BLaER1 (cell line): ENCODE results near the gene TRIM65.

Source experiments
- H3K27ac ChIP-seq: shearing (Covaris generic); formaldehyde crosslinking; 2 replicates; pipeline ENCODE4 v1.8.1; 2022
- H3K27me3 ChIP-seq: shearing (Covaris generic); formaldehyde crosslinking; 2 replicates; pipeline ENCODE4 v1.8.1; 2022
- H3K36me3 ChIP-seq: shearing (Covaris generic); formaldehyde crosslinking; 2 replicates; pipeline ENCODE4 v1.8.1; 2022
- H3K4me1 ChIP-seq: shearing (Covaris generic); formaldehyde crosslinking; 2 replicates; pipeline ENCODE4 v1.8.1; 2022
- H3K4me2 ChIP-seq: shearing (Covaris generic); formaldehyde crosslinking; 2 replicates; pipeline ENCODE4 v1.8.1; 2022
- H3K4me3 ChIP-seq: shearing (Covaris generic); formaldehyde crosslinking; 2 replicates; pipeline ENCODE4 v1.8.1; 2022
- H3K9ac ChIP-seq: shearing (Covaris generic); formaldehyde crosslinking; 2 replicates; pipeline ENCODE4 v1.8.1; 2022
- H3K9me3 ChIP-seq: shearing (Covaris generic); formaldehyde crosslinking; 2 replicates; pipeline ENCODE4 v1.8.1; 2022
- H4K20me1 ChIP-seq: shearing (Covaris generic); formaldehyde crosslinking; 2 replicates; pipeline ENCODE4 v1.8.1; 2022
- Cebpa-rat ChIP-seq: shearing (Covaris generic); IDR thresholded peaks from 2 replicates; pipeline ENCODE4 v1.8.1; 2022

The TRIM65 gene

DNA sequence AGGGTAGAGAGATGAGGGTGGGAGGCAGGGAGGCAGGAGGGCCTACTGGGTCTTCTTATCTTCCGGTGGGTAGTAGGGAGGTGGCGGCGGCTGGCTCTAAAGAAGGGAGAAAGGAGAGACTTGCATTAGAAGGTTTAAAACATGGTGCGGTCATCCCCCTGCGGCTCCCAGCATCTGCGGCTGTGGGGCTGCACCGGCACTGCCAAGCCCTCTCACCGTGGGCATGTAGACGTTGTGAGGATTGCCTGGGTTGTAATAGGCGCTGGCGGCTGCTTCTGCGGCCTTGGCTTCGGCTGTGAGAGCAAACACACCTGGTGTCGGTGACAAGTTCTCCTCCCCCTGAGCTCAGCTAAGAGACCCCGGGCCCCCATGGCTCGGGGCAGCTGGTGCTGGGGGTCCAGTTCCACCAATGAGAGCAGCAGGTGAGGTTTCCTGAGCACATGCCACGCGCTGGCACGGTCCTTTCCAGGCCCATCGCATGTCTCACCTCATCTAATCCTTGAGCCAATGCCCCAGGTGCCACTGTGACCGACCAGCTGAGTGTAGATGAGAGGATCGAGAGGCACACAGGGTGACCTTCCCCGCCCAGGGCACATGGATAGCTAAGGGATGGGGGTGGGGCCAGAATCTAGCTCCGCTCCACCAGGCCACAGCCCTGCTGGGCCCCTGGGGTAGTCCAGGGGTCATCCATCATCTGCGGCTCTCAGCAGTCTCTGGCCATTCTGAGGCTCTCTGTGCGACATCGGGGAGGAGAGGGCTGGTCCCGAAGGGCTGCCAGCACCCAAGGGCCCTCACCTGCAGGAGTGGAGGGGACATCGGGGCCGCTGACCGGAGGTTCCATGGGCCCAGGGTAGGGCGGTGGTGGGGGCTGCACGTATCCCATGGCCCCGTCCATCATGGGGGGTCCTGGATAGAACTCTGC lies 49.8 kb downstream of the TRIM65 start:
- no peak overlapping the region for H3K4me3 ChIP-seq
- peaks cover 72% of the 10 kb centered on the region for H3K36me3 ChIP-seq
- H3K27me3 ChIP-seq: no peaks in the 10 kb centered on the region
- H3K4me2 ChIP-seq: peak overlapping the region; percentile 97
- H3K27ac ChIP-seq: peak overlapping the region; percentile 95
- peaks cover 68% of the 10 kb centered on the region for H3K4me1 ChIP-seq
- H3K9me3 ChIP-seq: no peaks in the 10 kb centered on the region
- TF ChIP-seq Cebpa-rat: no peak
- H3K9ac ChIP-seq: peak overlapping the region; percentile 81
- H4K20me1 ChIP-seq: no peaks in the 10 kb centered on the region

DNA sequence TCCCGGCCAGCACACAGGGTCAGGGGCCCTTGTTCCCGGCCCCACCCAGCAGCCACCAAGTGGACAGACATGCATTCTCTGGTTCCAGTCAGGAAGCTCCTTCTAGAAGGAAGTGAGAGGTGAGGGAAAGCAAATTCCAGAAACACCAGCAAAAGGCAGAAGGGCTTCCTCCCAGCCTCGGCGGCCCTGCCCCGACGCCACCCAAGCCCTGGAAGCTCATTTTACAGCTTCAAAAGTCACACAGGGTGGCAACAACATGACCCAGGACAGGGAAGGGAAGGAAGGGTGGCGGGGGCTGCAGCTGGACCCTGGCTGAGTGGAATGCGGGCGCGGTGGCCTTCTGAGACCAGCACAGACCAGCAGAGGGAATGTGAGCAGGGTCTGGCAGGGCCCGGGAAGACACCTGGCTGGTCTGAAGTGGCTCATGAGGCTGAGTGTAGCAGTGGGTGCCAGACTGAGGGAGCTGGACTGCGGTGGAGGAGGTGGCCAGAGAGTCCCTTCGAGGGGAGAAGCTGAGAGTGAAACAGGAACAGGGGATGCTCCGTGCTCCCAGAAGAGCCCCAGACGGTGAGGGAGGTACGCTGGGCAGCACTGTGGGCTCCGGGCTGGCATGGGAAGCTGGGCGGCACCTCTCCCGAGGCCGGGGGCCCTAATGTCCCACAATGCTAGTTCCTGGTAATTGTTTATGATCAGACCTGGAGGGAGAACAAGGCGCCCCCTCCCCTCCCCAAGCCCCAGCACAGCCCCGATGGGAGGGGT lies 50.6 kb downstream of the TRIM65 start:
- no peak for TF ChIP-seq Cebpa-rat
- H3K4me2 ChIP-seq: peak overlapping the region; percentile 97
- peaks cover 69% of the 10 kb centered on the region for H3K4me1 ChIP-seq
- H3K36me3 ChIP-seq: peaks cover 66% of the 10 kb centered on the region
- H3K9ac ChIP-seq: peak overlapping the region; percentile 81
- no peaks in the 10 kb centered on the region for H3K9me3 ChIP-seq
- H3K27me3 ChIP-seq: no peaks in the 10 kb centered on the region
- H3K27ac ChIP-seq: peak overlapping the region; percentile 95
- 0 out of 2 replicates have a peak overlapping the region, but pooled peaks have one; percentile 7 for H3K4me3 ChIP-seq
- no peaks in the 10 kb centered on the region for H4K20me1 ChIP-seq

DNA sequence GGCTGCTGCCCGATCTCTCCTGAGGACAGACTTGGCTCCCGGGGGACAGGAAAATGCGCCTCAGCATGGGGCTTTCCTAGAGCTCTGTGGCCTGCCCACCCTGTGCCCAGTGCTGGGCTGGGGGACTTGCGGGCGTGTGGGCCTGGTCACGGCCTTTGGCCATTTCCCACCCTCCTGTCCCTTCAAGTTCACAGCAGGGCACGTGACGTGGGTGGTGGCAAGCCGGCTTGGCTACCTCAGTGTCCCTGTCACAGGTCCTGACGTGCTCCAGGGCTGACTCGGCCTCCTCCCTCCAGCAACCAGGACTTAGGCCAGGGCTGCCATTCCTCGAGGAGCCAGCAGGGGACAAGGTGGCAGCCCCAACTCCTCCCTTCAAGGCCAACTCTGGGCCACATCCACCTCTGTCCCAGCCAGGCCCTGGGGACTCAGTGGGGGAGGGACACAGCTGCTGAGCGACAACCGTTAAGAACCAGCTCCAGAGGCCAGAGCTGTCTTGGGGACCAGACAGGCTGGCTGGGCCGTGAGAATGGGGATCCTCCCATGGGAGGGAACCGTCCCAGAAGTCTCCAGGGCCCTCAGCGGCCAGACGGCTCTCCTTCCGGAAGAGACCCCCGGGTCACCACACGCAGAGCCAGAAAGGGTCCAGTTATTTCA lies 51.6 kb downstream of the TRIM65 start:
- peak overlapping the region; percentile 97 for H3K4me2 ChIP-seq
- no peaks in the 10 kb centered on the region for H3K9me3 ChIP-seq
- no peak for TF ChIP-seq Cebpa-rat
- H3K27me3 ChIP-seq: no peaks in the 10 kb centered on the region
- H3K27ac ChIP-seq: peak overlapping the region; percentile 95
- H4K20me1 ChIP-seq: no peaks in the 10 kb centered on the region
- peak overlapping the region; percentile 74 for H3K4me3 ChIP-seq
- H3K4me1 ChIP-seq: peaks cover 75% of the 10 kb centered on the region
- peak overlapping the region; percentile 81 for H3K9ac ChIP-seq
- H3K36me3 ChIP-seq: peaks cover 65% of the 10 kb centered on the region

DNA sequence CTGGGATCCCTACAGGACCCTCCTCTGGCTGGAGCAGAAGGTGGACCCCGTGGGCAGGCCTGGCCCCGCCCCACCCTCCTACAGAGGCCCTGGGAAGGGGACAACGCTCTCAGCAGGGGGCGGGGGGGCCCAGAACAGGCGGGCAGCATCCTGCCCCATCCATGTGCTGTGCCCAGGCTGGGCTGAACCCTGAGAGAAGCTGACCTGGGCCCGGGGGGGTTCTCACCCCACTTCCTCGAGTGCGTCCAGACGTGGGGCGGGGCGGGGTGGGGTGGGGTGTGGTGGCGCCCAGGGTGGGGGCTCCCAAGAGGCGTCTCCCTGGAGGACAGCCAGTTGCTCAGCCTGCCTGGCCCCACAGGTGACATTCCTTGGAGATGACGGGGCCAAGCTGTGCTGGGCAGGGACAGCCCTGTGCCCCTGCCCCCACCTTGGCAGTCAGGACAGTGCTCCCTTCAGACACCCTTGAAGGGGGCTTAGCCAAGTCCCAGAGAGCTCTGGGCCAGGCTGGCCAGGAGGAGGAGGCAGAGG lies 52.2 kb downstream of the TRIM65 start:
- H3K4me2 ChIP-seq: peak overlapping the region; percentile 97
- peak overlapping the region; percentile 88 for H3K9ac ChIP-seq
- H3K27ac ChIP-seq: peak overlapping the region; percentile 95
- H3K4me3 ChIP-seq: peak overlapping the region; percentile 74
- peaks cover 75% of the 10 kb centered on the region for H3K4me1 ChIP-seq
- no peaks in the 10 kb centered on the region for H4K20me1 ChIP-seq
- H3K9me3 ChIP-seq: no peaks in the 10 kb centered on the region
- no peaks in the 10 kb centered on the region for H3K27me3 ChIP-seq
- TF ChIP-seq Cebpa-rat: no peak
- peaks cover 65% of the 10 kb centered on the region for H3K36me3 ChIP-seq

DNA sequence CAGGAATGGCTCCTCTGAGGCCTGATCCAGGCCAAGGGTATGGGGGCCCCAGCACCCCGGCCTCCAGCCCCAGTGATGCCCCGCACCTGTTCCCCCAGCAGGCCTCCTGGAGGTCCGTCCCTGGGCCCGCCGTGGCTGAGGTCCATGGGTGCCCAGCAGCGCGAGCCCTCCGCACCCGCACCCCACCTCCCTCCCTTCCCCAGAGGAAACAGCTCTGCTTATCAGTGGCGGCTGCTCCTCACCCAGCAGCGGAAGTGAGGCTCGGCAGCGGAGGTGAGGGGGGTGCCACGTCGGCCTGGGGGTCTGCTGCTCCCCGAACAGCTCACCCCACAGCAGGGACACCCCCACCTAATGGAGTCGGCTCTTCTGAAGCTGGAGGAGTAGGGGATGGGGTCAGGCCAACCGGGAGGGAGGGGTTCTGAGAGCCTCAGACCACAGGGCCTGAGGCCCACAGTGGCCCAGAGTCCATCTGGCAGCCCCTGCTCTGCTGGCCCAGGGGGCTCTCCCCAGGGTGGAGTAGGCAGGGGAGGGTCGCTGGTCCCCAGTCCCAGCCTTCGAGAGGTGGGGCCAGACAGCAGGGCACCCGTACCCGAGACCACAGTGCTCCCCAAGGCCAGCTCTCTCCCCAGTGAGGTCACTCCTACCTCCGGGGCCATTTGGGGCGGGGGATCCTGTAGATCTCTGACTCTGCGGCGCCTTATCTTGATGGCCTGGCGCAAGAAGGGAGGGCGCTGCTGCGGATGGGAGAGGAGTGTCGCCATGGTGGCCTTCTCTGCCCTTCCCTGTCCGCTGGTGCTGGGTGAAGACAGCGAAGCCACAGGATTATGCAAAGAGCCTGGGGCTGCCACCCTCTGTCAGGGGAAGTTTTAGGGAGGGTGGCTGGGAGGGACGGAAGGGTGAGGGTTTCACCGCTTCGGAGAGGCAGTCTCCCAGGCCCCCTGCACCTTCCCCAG lies 52.9 kb downstream of the TRIM65 start, which contains the start of gene UNC13D:
UNC13D (minus strand) TSS at position 828 of the 953 bp plus-strand sequence; CDS start at position 761, 67 bp downstream.
- H3K9ac ChIP-seq: peak within 1 kb of the TSS; percentile 88
- H4K20me1 ChIP-seq: no peaks in the 10 kb centered on the region
- no peaks in the 10 kb centered on the region for H3K27me3 ChIP-seq
- H3K4me3 ChIP-seq: peak within 1 kb of the TSS; percentile 74
- TF ChIP-seq Cebpa-rat: no peak
- H3K4me2 ChIP-seq: peak within 1 kb of the TSS; percentile 97
- peak within 1 kb of the TSS; percentile 95 for H3K27ac ChIP-seq
- peaks cover 65% of the 10 kb centered on the region for H3K36me3 ChIP-seq
- peaks cover 68% of the 10 kb centered on the region for H3K4me1 ChIP-seq
- H3K9me3 ChIP-seq: no peaks in the 10 kb centered on the region

DNA sequence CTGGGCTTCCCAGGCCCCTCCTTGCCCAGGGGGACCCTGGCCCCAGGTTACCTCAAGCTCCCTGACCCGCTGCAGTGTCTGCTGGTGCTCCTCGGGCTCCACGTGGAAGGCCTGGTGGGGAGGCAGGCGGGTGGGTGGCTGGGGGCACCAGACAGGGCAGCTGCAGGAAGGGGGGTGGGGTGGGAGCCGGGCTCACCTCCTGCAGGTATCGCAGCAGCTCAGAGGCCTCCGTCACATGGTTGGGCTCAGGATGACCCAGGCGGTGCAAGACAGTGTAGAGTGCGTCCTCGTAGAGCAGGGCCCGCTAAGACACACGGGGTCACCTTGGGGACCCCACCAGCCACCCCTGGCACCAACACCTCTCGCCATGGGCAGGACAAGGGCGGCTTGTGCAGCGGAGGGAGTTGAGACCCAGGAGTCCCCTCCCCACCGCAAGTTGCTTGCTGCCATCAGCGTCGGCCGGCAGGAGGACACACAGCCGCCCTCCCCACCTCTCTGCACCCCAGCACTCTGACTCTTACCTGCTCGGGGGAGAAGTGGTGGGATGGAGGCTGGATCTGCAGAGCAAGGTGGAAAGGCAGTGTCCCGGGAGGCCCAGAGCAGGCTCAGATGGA lies 53.7 kb downstream of the TRIM65 start:
- TF ChIP-seq Cebpa-rat: no peak
- Histone ChIP-seq H3K9ac (peak overlapping the region; percentile 88), H3K36me3 (peaks cover 63% of the 10 kb centered on the region), H4K20me1 (no peaks in the 10 kb centered on the region), H3K9me3 (no peaks in the 10 kb centered on the region), H3K4me1 (peaks cover 72% of the 10 kb centered on the region), H3K4me2 (peak overlapping the region; percentile 97), H3K4me3 (peak overlapping the region; percentile 74), H3K27me3 (no peaks in the 10 kb centered on the region), H3K27ac (peak overlapping the region; percentile 95)

DNA sequence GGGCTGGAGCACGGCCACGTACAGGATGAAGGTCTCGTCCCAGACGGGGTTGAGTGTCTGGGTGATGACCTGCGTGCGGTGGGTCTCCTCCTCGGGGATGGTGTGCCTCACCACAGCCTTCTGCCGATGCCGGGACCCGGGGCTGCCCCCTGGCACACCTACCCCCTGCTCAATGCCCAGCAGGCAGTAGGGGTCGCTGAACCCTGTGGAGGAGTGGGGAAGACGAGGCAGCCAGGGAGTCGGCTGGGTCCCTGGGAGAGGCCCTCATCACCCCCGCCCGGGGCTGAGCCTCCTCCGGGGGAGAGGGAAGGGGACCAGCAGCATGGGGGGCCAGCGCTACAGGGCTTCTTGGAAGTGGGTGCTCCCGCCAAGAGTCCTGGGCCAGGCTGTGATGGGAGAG lies 54.3 kb downstream of the TRIM65 start:
- H3K4me3 ChIP-seq: peak overlapping the region; percentile 74
- peaks cover 72% of the 10 kb centered on the region for H3K4me1 ChIP-seq
- TF ChIP-seq Cebpa-rat: no peak
- H3K27ac ChIP-seq: peak overlapping the region; percentile 95
- peak overlapping the region; percentile 97 for H3K4me2 ChIP-seq
- no peaks in the 10 kb centered on the region for H4K20me1 ChIP-seq
- H3K27me3 ChIP-seq: no peaks in the 10 kb centered on the region
- peaks cover 63% of the 10 kb centered on the region for H3K36me3 ChIP-seq
- H3K9me3 ChIP-seq: no peaks in the 10 kb centered on the region
- peak overlapping the region; percentile 88 for H3K9ac ChIP-seq

DNA sequence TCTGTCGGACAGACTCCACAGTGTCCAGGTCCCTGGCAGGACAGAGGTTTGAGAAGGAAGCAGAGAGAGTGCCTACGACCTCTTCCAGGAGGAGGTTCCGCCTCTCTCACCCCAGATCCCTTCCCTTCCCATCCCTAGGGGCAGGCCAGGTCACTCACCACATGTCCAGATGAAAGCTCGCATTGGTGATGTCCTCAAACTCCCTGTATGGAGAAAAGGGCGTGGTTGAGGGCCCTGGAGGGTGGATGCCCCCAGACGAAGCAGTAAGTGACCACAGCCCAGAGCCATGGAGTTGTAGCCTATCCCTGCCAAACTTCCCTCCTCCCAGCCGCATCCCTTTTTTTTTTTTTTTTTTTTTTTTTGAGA lies 56.0 kb downstream of the TRIM65 start:
- no peak overlapping the region for H3K4me2 ChIP-seq
- H4K20me1 ChIP-seq: no peaks in the 10 kb centered on the region
- peaks cover 54% of the 10 kb centered on the region for H3K36me3 ChIP-seq
- H3K27me3 ChIP-seq: no peaks in the 10 kb centered on the region
- TF ChIP-seq Cebpa-rat: no peak
- no peak overlapping the region for H3K9ac ChIP-seq
- no peak overlapping the region for H3K27ac ChIP-seq
- no peaks in the 10 kb centered on the region for H3K9me3 ChIP-seq
- peaks cover 72% of the 10 kb centered on the region for H3K4me1 ChIP-seq
- no peak overlapping the region for H3K4me3 ChIP-seq
